Measurements from ENCODE around the gene TTC19.
A peak's percentile ranks its signal among the peaks of the same experiment; 100 is the strongest.
"Not testable (repeated sequence)": the region's sequence is repeated elsewhere in the genome, so short reads cannot be mapped to it uniquely, and the experiment has no call there.

Gene TTC19

GRCh38 chr17:16050844-16051243 lies 51.2 kb downstream of the TTC19 start:
- H3K36me3 ChIP-seq (replicated peaks in 1 of 2; ENCODE audit: control insufficient read depth in 2 of 2, insufficient read depth in 2 of 2, low read length in 2 of 2): peaks cover 18 to 95% of the 10 kb centered on the region in 2 donors

DNA sequence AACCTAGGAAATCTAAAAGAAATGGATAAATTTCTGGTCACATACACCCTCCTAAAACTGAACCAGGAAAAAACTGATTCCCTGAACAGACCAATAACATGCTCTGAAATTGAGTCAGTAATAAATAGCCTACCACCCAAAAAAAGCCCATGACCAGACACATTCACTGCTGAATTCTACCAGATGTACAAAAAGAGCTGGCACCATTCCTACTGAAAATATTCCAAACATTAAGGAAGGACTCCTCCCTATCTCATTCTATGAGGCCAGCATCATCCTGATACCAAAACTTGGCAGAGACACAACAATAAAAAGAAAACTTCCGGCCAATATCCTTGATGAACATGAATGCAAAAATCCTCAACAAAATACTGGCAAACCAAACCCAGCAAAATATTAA lies 52.9 kb downstream of the TTC19 start:
- Histone ChIP-seq H3K4ac (ENCODE audit: low read length) (no peak overlapping the region), H3K79me1 (ENCODE audit: low read depth, low read length) (no peaks in the 10 kb centered on the region), H3K9me3 (replicated peaks in 1 of 2; ENCODE audit: control insufficient read depth in 2 of 2, insufficient read depth in 1 of 2, low read depth in 1 of 2, low read length in 2 of 2) (peaks cover 0 to 28% of the 10 kb centered on the region in 2 donors), H3K27ac (replicated peaks; ENCODE audit: low read length) (no peak overlapping the region), H3K4me3 (ENCODE audit: low read length in 2 of 2) (no peak overlapping the region), H3K27me3 (ENCODE audit: control insufficient read depth in 3 of 3, insufficient read depth in 3 of 3, low read depth in 1 of 3, low read length in 3 of 3) (no peaks in the 10 kb centered on the region), H3K36me3 (replicated peaks in 1 of 2; ENCODE audit: control insufficient read depth in 2 of 2, insufficient read depth in 2 of 2, low read length in 2 of 2) (peaks cover 13 to 95% of the 10 kb centered on the region in 2 donors), H3K9ac (ENCODE audit: low read depth, low read length, poor library complexity) (no peak overlapping the region), H3K23ac (ENCODE audit: low read depth, low read length, poor library complexity) (no peak overlapping the region), H3K18ac (ENCODE audit: low read length) (no peak overlapping the region), H2BK12ac (ENCODE audit: low read length) (no peak overlapping the region), H4K91ac (ENCODE audit: low read depth, low read length, poor library complexity) (no peak overlapping the region), H2AK5ac (ENCODE audit: low read depth, low read length) (no peak overlapping the region), H2BK15ac (ENCODE audit: low read length) (no peak overlapping the region), H3K4me2 (ENCODE audit: insufficient read depth, low read length, poor library complexity, severe bottlenecking) (no peak overlapping the region), H2BK120ac (ENCODE audit: low read depth, low read length) (no peak overlapping the region), H3K4me1 (ENCODE audit: control insufficient read depth in 2 of 2, insufficient read depth in 1 of 2, low read depth in 1 of 2, low read length in 2 of 2) (no peaks in the 10 kb centered on the region), H3K14ac (ENCODE audit: low read length) (no peak overlapping the region), H2BK5ac (ENCODE audit: low read length) (no peak overlapping the region), H2AFZ (ENCODE audit: low read length) (no peak overlapping the region), H4K8ac (ENCODE audit: low read depth, low read length) (no peak overlapping the region)
- WGBS, 2 donors (ENCODE audit: extremely low coverage in 2 of 2, insufficient read length in 2 of 2, insufficient replicate concordance in 1 of 2): no CpG with 5 or more reads among the region's 1 CpG
- no peak for DNase-seq (ENCODE audit: low spot score)

More at GRCh38 chr17:16050844-16051243, 51.2 kb downstream of the TTC19 start:
- no peak overlapping the region for H2BK12ac ChIP-seq (ENCODE audit: low read length)
- peaks cover 0 to 28% of the 10 kb centered on the region in 2 donors for H3K9me3 ChIP-seq (replicated peaks in 1 of 2; ENCODE audit: control insufficient read depth in 2 of 2, insufficient read depth in 1 of 2, low read depth in 1 of 2, low read length in 2 of 2)
- H3K4me1 ChIP-seq (ENCODE audit: control insufficient read depth in 2 of 2, insufficient read depth in 1 of 2, low read depth in 1 of 2, low read length in 2 of 2): no peaks in the 10 kb centered on the region
- no peak overlapping the region for H3K4me2 ChIP-seq (ENCODE audit: insufficient read depth, low read length, poor library complexity, severe bottlenecking)
- no peak overlapping the region for H2AFZ ChIP-seq (ENCODE audit: low read length)
- no peak overlapping the region for H3K4ac ChIP-seq (ENCODE audit: low read length)
- WGBS, 2 donors (ENCODE audit: extremely low coverage in 2 of 2, insufficient read length in 2 of 2, insufficient replicate concordance in 1 of 2): no CpG with 5 or more reads among the region's 6 CpGs
- no peaks in the 10 kb centered on the region for H3K27me3 ChIP-seq (ENCODE audit: control insufficient read depth in 3 of 3, insufficient read depth in 3 of 3, low read depth in 1 of 3, low read length in 3 of 3)
- H4K8ac ChIP-seq (ENCODE audit: low read depth, low read length): no peak overlapping the region
- H3K14ac ChIP-seq (ENCODE audit: low read length): no peak overlapping the region
- H3K23ac ChIP-seq (ENCODE audit: low read depth, low read length, poor library complexity): no peak overlapping the region
- no peak overlapping the region for H3K4me3 ChIP-seq (ENCODE audit: low read length in 2 of 2)
- DNase-seq (ENCODE audit: low spot score): no peak
- no peaks in the 10 kb centered on the region for H3K79me1 ChIP-seq (ENCODE audit: low read depth, low read length)
- H2BK15ac ChIP-seq (ENCODE audit: low read length): no peak overlapping the region
- H2BK120ac ChIP-seq (ENCODE audit: low read depth, low read length): no peak overlapping the region
- no peak overlapping the region for H3K27ac ChIP-seq (replicated peaks; ENCODE audit: low read length)
- no peak overlapping the region for H2AK5ac ChIP-seq (ENCODE audit: low read depth, low read length)
- H4K91ac ChIP-seq (ENCODE audit: low read depth, low read length, poor library complexity): no peak overlapping the region
- H3K9ac ChIP-seq (ENCODE audit: low read depth, low read length, poor library complexity): no peak overlapping the region
- no peak overlapping the region for H2BK5ac ChIP-seq (ENCODE audit: low read length)
- no peak overlapping the region for H3K18ac ChIP-seq (ENCODE audit: low read length)

- H3K9ac ChIP-seq (ENCODE audit: low read depth, low read length, poor library complexity); H4K8ac ChIP-seq (ENCODE audit: low read depth, low read length); H2BK5ac ChIP-seq (ENCODE audit: low read length); H3K27me3 ChIP-seq (ENCODE audit: control insufficient read depth in 3 of 3, insufficient read depth in 3 of 3, low read depth in 1 of 3, low read length in 3 of 3); H2AK5ac ChIP-seq (ENCODE audit: low read depth, low read length); DNase-seq (ENCODE audit: low spot score); H3K4me2 ChIP-seq (ENCODE audit: insufficient read depth, low read length, poor library complexity, severe bottlenecking); H3K79me1 ChIP-seq (ENCODE audit: low read depth, low read length); H3K4me3 ChIP-seq (ENCODE audit: low read length in 2 of 2); H3K4ac ChIP-seq (ENCODE audit: low read length); H3K18ac ChIP-seq (ENCODE audit: low read length); H2AFZ ChIP-seq (ENCODE audit: low read length); H3K27ac ChIP-seq (replicated peaks; ENCODE audit: low read length); H4K91ac ChIP-seq (ENCODE audit: low read depth, low read length, poor library complexity); H3K4me1 ChIP-seq (ENCODE audit: control insufficient read depth in 2 of 2, insufficient read depth in 1 of 2, low read depth in 1 of 2, low read length in 2 of 2); H2BK120ac ChIP-seq (ENCODE audit: low read depth, low read length); H3K14ac ChIP-seq (ENCODE audit: low read length); H2BK12ac ChIP-seq (ENCODE audit: low read length); H2BK15ac ChIP-seq (ENCODE audit: low read length); H3K23ac ChIP-seq (ENCODE audit: low read depth, low read length, poor library complexity): not testable (repeated sequence)
- peaks cover 0 to 28% of the 10 kb centered on the region in 2 donors for H3K9me3 ChIP-seq (replicated peaks in 1 of 2; ENCODE audit: control insufficient read depth in 2 of 2, insufficient read depth in 1 of 2, low read depth in 1 of 2, low read length in 2 of 2)
- H3K36me3 ChIP-seq (replicated peaks in 1 of 2; ENCODE audit: control insufficient read depth in 2 of 2, insufficient read depth in 2 of 2, low read length in 2 of 2): peaks cover 12 to 98% of the 10 kb centered on the region in 2 donors
- WGBS, 2 donors (ENCODE audit: extremely low coverage in 2 of 2, insufficient read length in 2 of 2, insufficient replicate concordance in 1 of 2): no CpG with 5 or more reads among the region's 4 CpGs
Observed at GRCh38 chr17:16055139-16055538, 55.5 kb downstream of the TTC19 start.

DNA sequence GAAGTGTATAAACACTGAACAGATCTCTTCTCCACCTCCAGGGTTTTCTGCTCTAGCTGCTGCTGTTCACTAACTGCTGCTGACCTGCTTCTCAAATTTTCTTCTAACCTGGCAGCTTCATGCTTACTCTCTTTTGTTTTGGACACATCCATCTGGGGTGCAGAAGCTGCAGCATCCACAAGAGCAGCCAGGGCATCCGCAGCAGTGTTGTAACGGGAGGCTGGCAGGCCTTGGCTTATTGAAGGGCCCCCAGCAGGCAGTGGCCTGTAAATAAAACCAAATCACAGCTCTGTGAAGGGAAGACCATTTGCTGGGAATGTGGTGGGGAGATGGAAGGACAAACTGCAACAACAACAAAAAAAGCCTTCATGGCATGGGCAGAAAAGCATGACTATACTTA lies 62.0 kb downstream of the TTC19 start:
- WGBS, 2 donors (ENCODE audit: extremely low coverage in 2 of 2, insufficient read length in 2 of 2, insufficient replicate concordance in 1 of 2): no CpG with 5 or more reads among the region's 2 CpGs
- Histone ChIP-seq H2BK15ac (ENCODE audit: low read length) (no peak overlapping the region), H2BK12ac (ENCODE audit: low read length) (no peak overlapping the region), H3K4me1 (ENCODE audit: control insufficient read depth in 2 of 2, insufficient read depth in 1 of 2, low read depth in 1 of 2, low read length in 2 of 2) (no peaks in the 10 kb centered on the region), H3K4me2 (ENCODE audit: insufficient read depth, low read length, poor library complexity, severe bottlenecking) (no peak overlapping the region), H3K27ac (replicated peaks; ENCODE audit: low read length) (no peak overlapping the region), H3K18ac (ENCODE audit: low read length) (no peak overlapping the region), H2BK5ac (ENCODE audit: low read length) (peak overlapping the region; percentile 90), H3K4me3 (ENCODE audit: low read length in 2 of 2) (no peak overlapping the region), H3K79me1 (ENCODE audit: low read depth, low read length) (no peaks in the 10 kb centered on the region), H2BK120ac (ENCODE audit: low read depth, low read length) (no peak overlapping the region), H3K27me3 (ENCODE audit: control insufficient read depth in 3 of 3, insufficient read depth in 3 of 3, low read depth in 1 of 3, low read length in 3 of 3) (no peaks in the 10 kb centered on the region), H3K4ac (ENCODE audit: low read length) (no peak overlapping the region), H3K9ac (ENCODE audit: low read depth, low read length, poor library complexity) (no peak overlapping the region), H3K36me3 (replicated peaks in 1 of 2; ENCODE audit: control insufficient read depth in 2 of 2, insufficient read depth in 2 of 2, low read length in 2 of 2) (peaks cover 28 to 100% of the 10 kb centered on the region in 2 donors), H4K91ac (ENCODE audit: low read depth, low read length, poor library complexity) (no peak overlapping the region), H4K8ac (ENCODE audit: low read depth, low read length) (no peak overlapping the region), H3K14ac (ENCODE audit: low read length) (no peak overlapping the region), H2AK5ac (ENCODE audit: low read depth, low read length) (no peak overlapping the region), H3K9me3 (replicated peaks in 1 of 2; ENCODE audit: control insufficient read depth in 2 of 2, insufficient read depth in 1 of 2, low read depth in 1 of 2, low read length in 2 of 2) (no peaks in the 10 kb centered on the region), H3K23ac (ENCODE audit: low read depth, low read length, poor library complexity) (no peak overlapping the region), H2AFZ (ENCODE audit: low read length) (no peak overlapping the region)
- no peak for DNase-seq (ENCODE audit: low spot score)

All from neuronal stem cell (in vitro differentiated cells).